HepG2 (cell line): ENCODE measurements around the gene STN1. TPM values are rescaled to one million over a fixed set of nuclear protein-coding genes. Genes with fewer than 3 reads are reported as not detected.

ENCODE experiments used
- ATAC-seq: fragments of 200-7000 bp; cut with Tn5 transposase; 3 replicates; pipeline ENCODE4 v1.9.1; 2020; ENCODE audit warnings: mild to moderate bottlenecking, moderate library complexity
- BruUV-seq: library from RNA; stranded (reverse); fragments of 400-500 nt; replicated peaks from 2 replicates; lab custom pipeline; 2021; lab: Mats Ljungman, UMichigan
- CTCF ChIA-PET: fragments of 300-600 bp; formaldehyde crosslinking; extraction: SDS; loops from one replicate; lab custom pipeline; 2021; ENCODE audit warnings: low total read pairs, inconsistent platforms, low intra/inter-chr PET ratio; lab: Yijun Ruan, JAX
- POLR2A ChIA-PET: fragments of 350-600 bp; sonication (Branson Sonifier 250); formaldehyde crosslinking; loops from one replicate; lab custom pipeline; 2020; ENCODE audit warnings: antibody characterized with exemption, inconsistent platforms; lab: Yijun Ruan, JAX
- DNase-seq: peaks from one replicate; pipeline ENCODE4 v3.0.0-alpha.2; 2015; ENCODE audit warnings: low spot score
- FAIRE-seq: peaks from 3 replicates; lab custom pipeline; 2011; peaks lifted over from hg19 to GRCh38; lab: Jason Lieb, UNC
- H2AFZ ChIP-seq: one replicate; pipeline ENCODE4 v1.6.1; 2011; ENCODE audit warnings: low read length, inconsistent platforms
- H3K27ac ChIP-seq: fragments of 300-600 bp; 3 replicates; pipeline ENCODE4 v1.8.0; 2011; ENCODE audit warnings: mixed run types, mild to moderate bottlenecking, mixed read lengths, low read length, inconsistent platforms; ENCODE audit not compliant: insufficient read depth; ENCODE audit errors: extremely low read length
- H3K27me3 ChIP-seq, 2 experiments: fragments of 200-600 bp in 1 of 2; 2 replicates in 1 of 2; 3 replicates in 1 of 2; pipeline versions ENCODE4 v1.6.0 to v1.8.0; 2011; ENCODE audit warnings: low read length in 2 of 2, mild to moderate bottlenecking in 2 of 2, moderate library complexity in 2 of 2, inconsistent platforms in 1 of 2; ENCODE audit not compliant: insufficient read depth in 2 of 2, control insufficient read depth in 1 of 2
- H3K36me3 ChIP-seq, 2 experiments: fragments of 200-600 bp in 1 of 2; replicated peaks in 1 of 2; 2 replicates in 1 of 2; 3 replicates in 1 of 2; pipeline versions ENCODE4 v1.5.1 to v1.8.0; 2011; ENCODE audit warnings: low read length in 2 of 2, inconsistent platforms in 1 of 2; ENCODE audit not compliant: insufficient read depth in 2 of 2, control insufficient read depth in 1 of 2
- H3K4me1 ChIP-seq: 2 replicates; pipeline ENCODE4 v1.5.1; 2012; ENCODE audit warnings: low read length, inconsistent platforms; ENCODE audit not compliant: insufficient read depth
- H3K4me2 ChIP-seq: 2 replicates; pipeline ENCODE4 v1.6.0; 2011; ENCODE audit warnings: low read depth, low read length, inconsistent platforms
- H3K4me3 ChIP-seq, 3 experiments: fragments of 200-600 bp in 1 of 3; sonication (generic), shearing (Covaris generic) in 1 of 3; replicated peaks in 1 of 3; 2 replicates each; pipeline ENCODE4 v1.5.1; 2011 to 2016; ENCODE audit warnings: low read length in 3 of 3, inconsistent platforms in 2 of 3, low read depth in 2 of 3, mild to moderate bottlenecking in 2 of 3, control low read depth in 1 of 3, mixed read lengths in 1 of 3; ENCODE audit not compliant: insufficient read depth in 1 of 3
- H3K79me2 ChIP-seq: one replicate; pipeline ENCODE4 v1.6.1; 2011; ENCODE audit warnings: low read length, inconsistent platforms; ENCODE audit not compliant: insufficient read depth
- H3K9ac ChIP-seq: 2 replicates; pipeline ENCODE4 v1.6.0; 2011; ENCODE audit warnings: mild to moderate bottlenecking, low read depth, low read length, inconsistent platforms; ENCODE audit not compliant: insufficient read depth
- H3K9me3 ChIP-seq: 2 replicates; pipeline ENCODE4 v1.5.1; 2012; ENCODE audit warnings: mild to moderate bottlenecking, low read length
- H4K20me1 ChIP-seq: 2 replicates; pipeline ENCODE4 v1.6.0; 2011; ENCODE audit warnings: inconsistent platforms, mild to moderate bottlenecking, low read length, moderate library complexity; ENCODE audit not compliant: insufficient read depth
- CBFB ChIP-seq: sonication (generic); formaldehyde crosslinking; IDR thresholded peaks from 2 replicates; pipeline ENCODE4 v1.4.0; 2020; ENCODE audit warnings: missing genetic modification reagents
- DNMT1 ChIP-seq: sonication (generic); formaldehyde crosslinking; IDR thresholded peaks from 2 replicates; pipeline ENCODE4 v1.5.1; 2020; ENCODE audit warnings: mild to moderate bottlenecking, missing genetic modification reagents
- ETV6 ChIP-seq: sonication (generic); formaldehyde crosslinking; conservative IDR thresholded peaks from 2 replicates; pipeline ENCODE4 v1.4.0; 2020; ENCODE audit warnings: missing genetic modification reagents
- FIP1L1 ChIP-seq: fragments of 200-400 bp; formaldehyde crosslinking; IDR thresholded peaks from 2 replicates; pipeline ENCODE4 v1.6.1; 2018; ENCODE audit warnings: low read depth, mild to moderate bottlenecking, low read length, moderate library complexity, borderline replicate concordance; ENCODE audit not compliant: insufficient read depth
- MTF1 ChIP-seq: sonication (generic); formaldehyde crosslinking; IDR thresholded peaks from 2 replicates; pipeline ENCODE4 v1.5.0; 2020; ENCODE audit warnings: missing genetic modification reagents
- ZFP62 ChIP-seq: sonication (generic); formaldehyde crosslinking; IDR thresholded peaks from 2 replicates; pipeline ENCODE4 v1.4.0; 2020; ENCODE audit warnings: missing genetic modification reagents
- ZNF205 ChIP-seq: IDR thresholded peaks from 2 replicates; pipeline ENCODE4 v1.6.1; 2018; ENCODE audit warnings: missing biosample characterization, missing genetic modification reagents
- ZNF256 ChIP-seq: sonication (generic); formaldehyde crosslinking; conservative IDR thresholded peaks from 2 replicates; pipeline ENCODE4 v1.4.0; 2020; ENCODE audit warnings: missing genetic modification reagents
- ZNF674 ChIP-seq: sonication (generic); formaldehyde crosslinking; IDR thresholded peaks from 2 replicates; pipeline ENCODE4 v1.5.0; 2020; ENCODE audit warnings: low read depth, mild to moderate bottlenecking, missing genetic modification reagents
- WGBS: methylation state at CpG from one replicate; pipeline ENCODE4 v1.1.6; 2017; ENCODE audit warnings: low lambda C conversion rate; 5-methylcytosine and 5-hydroxymethylcytosine counted together
- in situ Hi-C: cut with HindIII; loops from 2 replicates; pipeline ENCODE4 v1.10.0; 2017; ENCODE audit warnings: low pct_unique_long_range_greater_than_20kb; ENCODE audit not compliant: extremely low pct_ligation_motif_present
- intact Hi-C: fragments of 100-400 bp; cut with micrococcal nuclease; formaldehyde crosslinking; loops from one replicate; pipeline ENCODE4 v1.10.0; 2022; ENCODE audit not compliant: unreplicated experiment
- polyA plus RNA-seq, 8 experiments: library from polyadenylated mRNA; depleted of rRNA in 3 of 8; stranded (reverse) in 7 of 8; unstranded in 1 of 8; fragments of >200 nt; fragmentation: Illumina TruSeq in 4 of 8; extraction: Trizol in 4 of 8; gene quantifications; 2 replicates each; pipeline versions ENCODE4 v1.2.1 to v1.2.3, GENCODE V29; 2011 to 2016; ENCODE audit warnings: low read depth in 4 of 8, missing spikeins in 1 of 8, mixed read lengths in 1 of 8; ENCODE audit not compliant: insufficient read depth in 1 of 8
- total RNA-seq, 5 experiments: library from RNA; depleted of rRNA; stranded (reverse); fragments of >200 nt; fragmentation: Illumina TruSeq; extraction: Trizol; gene quantifications; 2 replicates each; pipeline ENCODE4 v1.2.3, GENCODE V29; 2016; ENCODE audit warnings: low read depth in 1 of 5
- TF ChIP-seq, protein P1 (sequence below): sonication (generic); IDR thresholded peaks from 2 replicates; pipeline ENCODE4 v1.6.1; 2016; ENCODE audit warnings: low read depth, borderline replicate concordance
- TF ChIP-seq, protein P2 (sequence below): sonication (generic); formaldehyde crosslinking; IDR thresholded peaks from 2 replicates; pipeline ENCODE4 v1.4.0; 2020; ENCODE audit warnings: missing genetic modification reagents, borderline replicate concordance
- TF ChIP-seq, protein P3 (sequence below): sonication (generic); formaldehyde crosslinking; IDR thresholded peaks from 2 replicates; pipeline ENCODE4 v1.4.0; 2020; ENCODE audit warnings: mild to moderate bottlenecking, missing genetic modification reagents
- TF ChIP-seq, protein P4 (sequence below): sonication (generic); formaldehyde crosslinking; IDR thresholded peaks from 2 replicates; pipeline ENCODE4 v1.4.0; 2020; ENCODE audit warnings: mild to moderate bottlenecking, missing genetic modification reagents
- TF ChIP-seq, protein P5 (sequence below): sonication (generic); formaldehyde crosslinking; IDR thresholded peaks from 2 replicates; pipeline ENCODE4 v1.4.0; 2020; ENCODE audit warnings: missing genetic modification reagents

Gene STN1
- total and polyA plus RNA-seq, 2 of the 13 experiments (the other 11 are each of a cell fraction or from before 2014, with no cell fraction given) = 17.6 to 22.7 TPM

DNA sequence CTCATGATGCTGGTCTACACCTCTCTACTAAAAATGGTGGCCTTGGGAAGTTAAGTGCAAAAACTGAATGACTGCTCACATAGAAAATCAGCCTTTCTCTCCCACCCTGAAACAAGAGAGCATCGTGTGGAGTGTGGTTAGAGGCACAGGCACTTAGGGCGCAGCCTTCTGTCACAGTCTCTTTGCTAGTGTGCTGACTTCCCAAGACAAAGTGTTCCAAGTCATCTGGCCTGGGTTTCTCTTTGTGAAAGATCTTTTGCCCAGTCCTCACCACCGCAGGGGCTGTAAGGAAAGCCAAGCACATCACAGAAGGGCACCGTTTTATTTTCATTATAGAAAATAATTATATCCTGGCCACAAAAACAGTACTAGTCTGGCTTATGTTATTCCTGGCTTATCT lies 12.5 kb downstream of the STN1 start:
- BruUV-seq = no TSS peak
- Histone ChIP-seq H3K27me3 (no peaks in the 10 kb centered on the region), H3K4me1 (peaks cover 15% of the 10 kb centered on the region), H2AFZ (no peak overlapping the region), H3K4me3 (no peak overlapping the region), H3K4me2 (no peak overlapping the region), H3K79me2 (no peaks in the 10 kb centered on the region), H3K36me3 (peaks cover 0 to 20% of the 10 kb centered on the region in 2 experiments; a peak in 3 of 5 replicates), H3K27ac (no peak overlapping the region), H3K9ac (no peak overlapping the region), H4K20me1 (no peaks in the 10 kb centered on the region), H3K9me3 (no peaks in the 10 kb centered on the region)
- 96% methylated on average over 3 of the region's 4 CpGs for WGBS
- TF ChIP-seq CBFB (no peak), ZNF256 (no peak), ZFP62 (CRISPR knock-in tag) (no peak), ZNF205 (no peak), DNMT1 (no peak), ZNF674 (CRISPR knock-in tag) (no peak), MTF1 (no peak), FIP1L1 (no peak), ETV6 (no peak)
- TF ChIP-seq, protein P1, sequence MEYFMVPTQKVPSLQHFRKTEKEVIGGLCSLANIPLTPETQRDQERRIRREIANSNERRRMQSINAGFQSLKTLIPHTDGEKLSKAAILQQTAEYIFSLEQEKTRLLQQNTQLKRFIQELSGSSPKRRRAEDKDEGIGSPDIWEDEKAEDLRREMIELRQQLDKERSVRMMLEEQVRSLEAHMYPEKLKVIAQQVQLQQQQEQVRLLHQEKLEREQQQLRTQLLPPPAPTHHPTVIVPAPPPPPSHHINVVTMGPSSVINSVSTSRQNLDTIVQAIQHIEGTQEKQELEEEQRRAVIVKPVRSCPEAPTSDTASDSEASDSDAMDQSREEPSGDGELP = no peak
- TF ChIP-seq, protein P2, sequence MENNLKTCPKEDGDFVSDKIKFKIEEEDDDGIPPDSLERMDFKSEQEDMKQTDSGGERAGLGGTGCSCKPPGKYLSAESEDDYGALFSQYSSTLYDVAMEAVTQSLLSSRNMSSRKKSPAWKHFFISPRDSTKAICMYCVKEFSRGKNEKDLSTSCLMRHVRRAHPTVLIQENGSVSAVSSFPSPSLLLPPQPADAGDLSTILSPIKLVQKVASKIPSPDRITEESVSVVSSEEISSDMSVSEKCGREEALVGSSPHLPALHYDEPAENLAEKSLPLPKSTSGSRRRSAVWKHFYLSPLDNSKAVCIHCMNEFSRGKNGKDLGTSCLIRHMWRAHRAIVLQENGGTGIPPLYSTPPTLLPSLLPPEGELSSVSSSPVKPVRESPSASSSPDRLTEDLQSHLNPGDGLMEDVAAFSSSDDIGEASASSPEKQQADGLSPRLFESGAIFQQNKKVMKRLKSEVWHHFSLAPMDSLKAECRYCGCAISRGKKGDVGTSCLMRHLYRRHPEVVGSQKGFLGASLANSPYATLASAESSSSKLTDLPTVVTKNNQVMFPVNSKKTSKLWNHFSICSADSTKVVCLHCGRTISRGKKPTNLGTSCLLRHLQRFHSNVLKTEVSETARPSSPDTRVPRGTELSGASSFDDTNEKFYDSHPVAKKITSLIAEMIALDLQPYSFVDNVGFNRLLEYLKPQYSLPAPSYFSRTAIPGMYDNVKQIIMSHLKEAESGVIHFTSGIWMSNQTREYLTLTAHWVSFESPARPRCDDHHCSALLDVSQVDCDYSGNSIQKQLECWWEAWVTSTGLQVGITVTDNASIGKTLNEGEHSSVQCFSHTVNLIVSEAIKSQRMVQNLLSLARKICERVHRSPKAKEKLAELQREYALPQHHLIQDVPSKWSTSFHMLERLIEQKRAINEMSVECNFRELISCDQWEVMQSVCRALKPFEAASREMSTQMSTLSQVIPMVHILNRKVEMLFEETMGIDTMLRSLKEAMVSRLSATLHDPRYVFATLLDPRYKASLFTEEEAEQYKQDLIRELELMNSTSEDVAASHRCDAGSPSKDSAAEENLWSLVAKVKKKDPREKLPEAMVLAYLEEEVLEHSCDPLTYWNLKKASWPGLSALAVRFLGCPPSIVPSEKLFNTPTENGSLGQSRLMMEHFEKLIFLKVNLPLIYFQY (CRISPR knock-in tag) = no peak
- TF ChIP-seq, protein P3, sequence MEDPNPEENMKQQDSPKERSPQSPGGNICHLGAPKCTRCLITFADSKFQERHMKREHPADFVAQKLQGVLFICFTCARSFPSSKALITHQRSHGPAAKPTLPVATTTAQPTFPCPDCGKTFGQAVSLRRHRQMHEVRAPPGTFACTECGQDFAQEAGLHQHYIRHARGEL (CRISPR knock-in tag) = no peak
- TF ChIP-seq, protein P4, sequence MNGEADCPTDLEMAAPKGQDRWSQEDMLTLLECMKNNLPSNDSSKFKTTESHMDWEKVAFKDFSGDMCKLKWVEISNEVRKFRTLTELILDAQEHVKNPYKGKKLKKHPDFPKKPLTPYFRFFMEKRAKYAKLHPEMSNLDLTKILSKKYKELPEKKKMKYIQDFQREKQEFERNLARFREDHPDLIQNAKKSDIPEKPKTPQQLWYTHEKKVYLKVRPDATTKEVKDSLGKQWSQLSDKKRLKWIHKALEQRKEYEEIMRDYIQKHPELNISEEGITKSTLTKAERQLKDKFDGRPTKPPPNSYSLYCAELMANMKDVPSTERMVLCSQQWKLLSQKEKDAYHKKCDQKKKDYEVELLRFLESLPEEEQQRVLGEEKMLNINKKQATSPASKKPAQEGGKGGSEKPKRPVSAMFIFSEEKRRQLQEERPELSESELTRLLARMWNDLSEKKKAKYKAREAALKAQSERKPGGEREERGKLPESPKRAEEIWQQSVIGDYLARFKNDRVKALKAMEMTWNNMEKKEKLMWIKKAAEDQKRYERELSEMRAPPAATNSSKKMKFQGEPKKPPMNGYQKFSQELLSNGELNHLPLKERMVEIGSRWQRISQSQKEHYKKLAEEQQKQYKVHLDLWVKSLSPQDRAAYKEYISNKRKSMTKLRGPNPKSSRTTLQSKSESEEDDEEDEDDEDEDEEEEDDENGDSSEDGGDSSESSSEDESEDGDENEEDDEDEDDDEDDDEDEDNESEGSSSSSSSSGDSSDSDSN (CRISPR knock-in tag) = no peak
- TF ChIP-seq, protein P5, sequence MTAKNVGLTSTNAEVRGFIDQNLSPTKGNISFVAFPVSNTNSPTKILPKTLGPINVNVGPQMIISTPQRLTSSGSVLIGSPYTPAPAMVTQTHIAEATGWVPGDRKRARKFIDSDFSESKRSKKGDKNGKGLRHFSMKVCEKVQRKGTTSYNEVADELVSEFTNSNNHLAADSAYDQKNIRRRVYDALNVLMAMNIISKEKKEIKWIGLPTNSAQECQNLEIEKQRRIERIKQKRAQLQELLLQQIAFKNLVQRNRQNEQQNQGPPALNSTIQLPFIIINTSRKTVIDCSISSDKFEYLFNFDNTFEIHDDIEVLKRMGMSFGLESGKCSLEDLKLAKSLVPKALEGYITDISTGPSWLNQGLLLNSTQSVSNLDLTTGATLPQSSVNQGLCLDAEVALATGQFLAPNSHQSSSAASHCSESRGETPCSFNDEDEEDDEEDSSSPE (CRISPR knock-in tag) = no peak
- in situ Hi-C loops = no loop called here
- no peak for DNase-seq
- CTCF ChIA-PET = no interaction called here
- intact Hi-C loops = no loop called here
- POLR2A ChIA-PET = no interaction called here
- no peak for FAIRE-seq
- no peak for ATAC-seq
